Inflammatory macrophage treated with lipopolysaccharide for 4 hours (primary cell): ENCODE measurements around the gene GALNTL6.
"Not testable (repeated sequence)": the region's sequence is repeated elsewhere in the genome, so short reads cannot be mapped to it uniquely, and the experiment has no call there.

ENCODE experiments used
- DNase-seq: peaks from one replicate; pipeline ENCODE4 v3.0.0-alpha.2; 2020

Gene GALNTL6

GRCh38 chr4:172691552-172691951 lies 878.3 kb downstream of the GALNTL6 start:
- no peak for DNase-seq

DNA sequence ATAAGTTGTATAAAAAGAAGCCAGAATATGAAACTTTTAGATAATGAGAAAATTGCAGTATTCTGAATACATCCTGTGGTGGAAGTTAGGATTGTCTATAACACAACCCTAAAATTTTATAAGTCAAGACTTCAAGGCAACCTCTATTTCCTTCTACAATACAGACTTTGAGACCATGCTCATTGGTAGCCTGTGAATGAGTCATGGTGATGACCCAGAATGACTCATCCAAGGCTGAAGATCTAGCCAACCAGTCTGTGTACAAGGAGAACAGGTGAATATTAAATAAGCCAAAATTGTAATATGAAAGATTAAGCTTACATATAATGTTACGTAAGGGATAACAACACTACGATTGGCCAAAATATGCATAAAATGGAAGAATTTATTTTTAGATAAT lies 879.5 kb downstream of the GALNTL6 start:
- no peak for DNase-seq

DNA sequence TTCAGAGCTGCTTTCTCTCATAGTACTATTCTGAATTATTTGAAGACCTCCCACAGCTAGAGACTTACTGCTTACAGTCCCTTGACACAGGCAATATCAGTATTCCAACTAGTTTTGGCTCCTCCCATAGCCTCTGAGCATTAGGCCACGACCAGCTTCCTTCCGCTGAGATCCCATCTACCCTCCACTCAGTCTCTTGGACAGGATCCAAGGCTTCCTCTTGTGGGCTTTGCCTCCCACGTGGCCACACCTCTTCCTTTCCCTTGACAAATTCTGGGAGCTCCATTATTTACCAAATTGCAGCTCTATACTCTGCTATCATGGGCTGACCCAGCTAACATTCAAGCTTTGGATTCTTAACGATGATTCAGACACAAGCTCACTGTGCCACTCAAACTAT lies 885.1 kb downstream of the GALNTL6 start:
- DNase-seq = no peak

GRCh38 chr4:172705565-172705964 lies 892.4 kb downstream of the GALNTL6 start:
- no peak for DNase-seq

DNA sequence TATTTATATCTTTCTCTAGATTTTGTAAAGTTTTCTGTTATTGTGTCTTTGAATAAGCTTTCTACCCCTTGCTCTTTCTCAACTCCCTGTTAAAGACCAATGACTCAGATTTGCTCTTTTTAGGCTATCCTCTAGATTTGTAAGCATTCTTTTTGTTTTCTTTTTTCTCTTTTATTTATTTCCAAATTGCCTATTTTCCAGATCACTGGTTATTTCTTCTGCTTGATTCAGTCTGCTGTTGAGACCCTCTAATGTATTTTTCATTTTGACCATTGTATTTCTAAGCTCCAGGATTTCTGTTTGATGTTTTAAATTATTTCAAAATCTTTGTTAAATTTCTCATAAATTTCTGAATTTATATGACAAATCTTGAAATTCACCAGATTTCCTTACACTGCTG lies 892.8 kb downstream of the GALNTL6 start:
- DNase-seq = no peak

- no peak for DNase-seq
Measured at GRCh38 chr4:172707622-172708021, 894.4 kb downstream of the GALNTL6 start.

GRCh38 chr4:172708184-172708583 lies 895.0 kb downstream of the GALNTL6 start:
- DNase-seq = no peak

DNA sequence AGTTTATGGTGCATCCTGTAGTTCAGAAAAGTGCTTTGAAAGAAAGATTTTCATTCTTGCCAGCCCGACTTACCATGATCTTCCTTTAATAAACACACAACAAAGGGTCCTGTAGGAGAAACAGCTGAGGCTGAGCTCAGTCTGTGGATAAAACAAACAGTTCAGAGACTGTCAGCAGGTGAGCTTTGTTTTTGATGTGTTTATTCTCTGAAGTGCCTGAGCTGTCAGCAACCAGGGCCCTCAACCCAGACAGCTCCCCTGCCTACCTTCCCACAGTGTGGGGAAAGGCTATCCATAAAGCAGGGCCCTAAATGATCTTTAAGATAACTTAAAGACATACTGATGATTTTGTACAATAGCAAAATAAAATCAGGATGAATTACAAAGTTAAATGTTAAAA lies 896.2 kb downstream of the GALNTL6 start:
- no peak for DNase-seq

GRCh38 chr4:172716291-172716690 lies 903.1 kb downstream of the GALNTL6 start:
- DNase-seq = no peak

DNA sequence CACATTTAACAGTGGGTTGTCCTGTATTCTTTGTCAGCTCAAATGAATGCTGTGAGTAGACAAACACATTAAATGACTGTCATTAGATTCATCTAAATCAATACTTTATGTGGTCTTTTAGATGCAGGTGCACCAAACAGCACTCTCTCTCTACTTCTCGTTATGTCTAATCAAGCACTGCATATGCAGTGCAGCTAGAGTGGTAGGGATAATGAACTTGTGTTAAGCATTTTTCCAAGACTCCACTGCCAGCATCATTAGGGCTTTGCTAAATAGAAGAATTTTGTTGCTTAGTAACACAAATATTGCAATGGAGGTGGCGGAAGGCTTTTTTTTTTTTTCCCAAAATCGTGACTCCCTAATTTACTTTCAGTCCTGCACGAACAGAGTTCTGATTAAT lies 908.5 kb downstream of the GALNTL6 start:
- no peak for DNase-seq

DNA sequence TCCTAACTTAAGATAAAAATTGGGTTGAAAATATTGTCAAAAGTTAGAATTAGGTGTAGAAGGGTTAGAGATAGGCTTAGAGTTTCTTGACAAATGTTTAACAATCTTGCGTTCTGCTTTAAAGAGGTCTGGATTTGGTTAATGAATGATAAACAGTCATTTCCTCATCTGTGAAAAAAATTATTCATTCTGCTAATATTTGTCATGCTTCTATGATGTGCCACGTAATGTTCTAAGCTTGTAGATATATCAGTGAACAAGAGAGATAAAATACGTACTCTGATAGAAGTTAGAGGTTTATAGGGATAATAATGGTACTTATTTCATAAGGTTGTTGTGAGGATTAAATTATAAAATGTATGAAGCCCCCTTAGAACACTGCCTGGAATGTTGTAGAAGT lies 912.4 kb downstream of the GALNTL6 start:
- DNase-seq = no peak

GRCh38 chr4:172726001-172726423 lies 912.8 kb downstream of the GALNTL6 start:
- DNase-seq = no peak

DNA sequence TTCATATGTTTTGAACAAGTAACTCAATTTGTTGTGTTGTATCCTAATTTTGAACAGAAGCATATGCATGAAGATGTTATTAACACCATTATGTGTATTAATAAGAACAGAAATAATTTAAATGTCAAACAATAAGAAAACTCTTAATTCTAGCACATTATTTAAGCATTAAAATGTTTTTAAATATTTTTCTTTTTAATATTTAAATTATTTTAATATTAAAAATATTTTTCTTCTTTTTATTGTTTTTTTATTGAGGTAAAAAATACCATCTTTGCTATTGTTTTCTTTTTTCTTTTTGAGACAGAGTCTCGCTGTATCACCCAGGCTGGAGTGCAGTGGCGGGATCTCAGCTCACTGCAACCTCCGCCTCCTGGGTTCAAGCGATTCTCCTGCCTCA lies 914.4 kb downstream of the GALNTL6 start:
- DNase-seq = no peak

- not testable (repeated sequence) for DNase-seq
Measured at GRCh38 chr4:172733645-172734044, 920.4 kb downstream of the GALNTL6 start.

DNA sequence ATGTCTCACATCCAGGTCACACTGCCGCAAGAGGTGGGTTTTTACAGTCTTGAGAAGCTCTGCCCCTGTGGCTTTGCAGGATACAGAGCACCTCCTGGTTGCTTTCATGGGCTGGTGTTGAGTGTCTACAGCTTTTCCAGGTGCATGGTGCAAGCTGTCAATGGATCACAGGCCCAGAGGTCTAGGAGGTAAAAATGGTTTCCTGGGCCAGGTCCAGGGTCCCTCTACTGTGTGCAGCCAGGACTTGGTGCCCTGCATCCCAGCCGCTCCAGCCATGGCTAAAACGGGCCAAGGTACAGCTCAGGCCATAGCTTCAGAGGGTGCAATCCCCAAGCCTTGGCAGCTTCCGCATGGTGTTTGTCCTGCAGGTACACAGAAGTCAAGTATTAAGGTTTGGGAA lies 921.4 kb downstream of the GALNTL6 start:
- DNase-seq = no peak

GRCh38 chr4:172736046-172736445 lies 922.8 kb downstream of the GALNTL6 start:
- no peak for DNase-seq

- DNase-seq = no peak
Measured at GRCh38 chr4:172740434-172740833, 927.2 kb downstream of the GALNTL6 start.

DNA sequence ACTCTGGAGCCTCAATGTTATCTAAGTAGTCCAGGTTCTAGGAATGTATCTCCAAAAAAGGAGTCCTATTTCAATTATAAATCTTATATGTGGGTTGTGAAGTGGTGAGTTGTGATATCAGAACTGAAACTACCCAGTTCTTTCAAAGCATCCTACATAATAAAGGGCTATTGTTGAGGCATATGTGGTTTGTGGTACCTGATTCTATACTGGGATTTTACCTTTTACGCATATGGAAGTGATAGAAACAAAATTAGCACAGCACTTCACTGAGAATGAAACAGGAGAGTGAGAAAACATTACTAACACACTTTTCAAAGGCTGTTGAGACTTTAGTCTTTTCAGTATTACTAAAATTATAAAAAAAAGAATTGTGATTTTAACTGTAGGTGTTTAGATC lies 937.7 kb downstream of the GALNTL6 start:
- no peak for DNase-seq

- DNase-seq = no peak
Measured at GRCh38 chr4:172751550-172751949, 938.3 kb downstream of the GALNTL6 start.

DNA sequence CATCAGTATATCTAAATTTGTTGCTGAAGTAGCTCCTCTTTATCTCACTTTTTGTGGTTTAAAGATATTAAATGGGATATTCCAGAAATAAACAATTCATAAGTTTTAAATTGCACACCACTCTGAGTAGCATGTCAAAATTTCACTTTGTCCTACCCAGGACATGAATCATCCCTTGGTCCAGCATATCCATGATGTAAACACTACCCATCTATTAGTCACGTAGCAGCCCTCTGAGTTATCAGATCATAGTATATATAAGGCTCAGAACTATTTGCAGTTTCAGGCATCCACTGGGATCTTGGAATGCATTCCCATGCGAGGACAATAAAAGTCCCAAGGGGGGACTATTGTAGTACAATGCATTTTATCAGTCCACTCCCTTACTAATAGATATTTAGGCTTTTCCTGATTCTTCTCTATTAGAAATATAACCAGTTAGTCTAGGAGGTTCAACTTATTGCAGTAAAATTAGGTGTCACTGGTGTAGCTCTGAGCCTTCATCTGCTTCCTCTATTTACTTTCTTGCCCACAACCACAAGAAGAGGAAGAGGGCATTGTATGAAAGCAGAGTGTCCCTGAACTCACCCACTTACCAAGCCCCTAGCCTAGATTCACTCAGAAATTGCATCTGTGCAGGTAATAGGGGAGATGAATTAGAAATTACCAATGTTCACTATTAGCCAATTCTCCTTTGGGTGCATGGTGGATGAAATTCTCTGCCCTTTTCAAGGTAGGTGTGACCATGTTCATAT lies 945.6 kb downstream of the GALNTL6 start:
- peak; percentile 44 for DNase-seq

- DNase-seq = no peak
Measured at GRCh38 chr4:172760512-172760911, 947.3 kb downstream of the GALNTL6 start.

- DNase-seq = no peak
Measured at GRCh38 chr4:172762895-172763294, 949.7 kb downstream of the GALNTL6 start.

DNA sequence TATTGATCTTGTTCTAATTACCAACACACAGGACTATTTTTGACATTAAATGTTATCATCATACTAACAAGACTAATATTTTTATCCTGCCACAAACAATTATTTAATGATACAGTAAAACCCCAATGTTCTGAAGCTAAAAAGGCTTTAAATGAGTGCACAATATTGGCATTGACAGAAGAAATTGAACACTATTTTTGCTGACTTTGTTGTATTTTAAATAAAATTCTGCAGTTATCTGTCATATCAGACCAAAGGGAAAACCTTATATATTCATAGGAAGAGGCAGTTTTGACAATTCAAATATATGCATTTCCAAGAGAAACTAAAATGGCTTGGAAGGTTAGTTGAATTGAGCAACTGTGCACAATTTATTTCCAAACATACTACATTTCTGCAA lies 957.6 kb downstream of the GALNTL6 start:
- DNase-seq = no peak

- DNase-seq = no peak
Measured at GRCh38 chr4:172772781-172773180, 959.6 kb downstream of the GALNTL6 start.

- DNase-seq = no peak
Measured at GRCh38 chr4:172776203-172776861, 963.1 kb downstream of the GALNTL6 start.
